Smooth muscle cell of the brain vasculature (primary cell): ENCODE data around the gene MIR17HG.
A peak's percentile ranks its signal among the peaks of the same experiment; 100 is the strongest.
"Not testable (repeated sequence)": the region's sequence is repeated elsewhere in the genome, so short reads cannot be mapped to it uniquely, and the experiment has no call there.

Experiments
- DNase-seq: peaks from one replicate; pipeline ENCODE4 v3.0.0-alpha.2; 2012; ENCODE audit warnings: low read depth, low spot score

The MIR17HG gene

GRCh38 chr13:91347996-91348905 lies 764 bp downstream of the MIR17HG start:
- no peak for DNase-seq

DNA sequence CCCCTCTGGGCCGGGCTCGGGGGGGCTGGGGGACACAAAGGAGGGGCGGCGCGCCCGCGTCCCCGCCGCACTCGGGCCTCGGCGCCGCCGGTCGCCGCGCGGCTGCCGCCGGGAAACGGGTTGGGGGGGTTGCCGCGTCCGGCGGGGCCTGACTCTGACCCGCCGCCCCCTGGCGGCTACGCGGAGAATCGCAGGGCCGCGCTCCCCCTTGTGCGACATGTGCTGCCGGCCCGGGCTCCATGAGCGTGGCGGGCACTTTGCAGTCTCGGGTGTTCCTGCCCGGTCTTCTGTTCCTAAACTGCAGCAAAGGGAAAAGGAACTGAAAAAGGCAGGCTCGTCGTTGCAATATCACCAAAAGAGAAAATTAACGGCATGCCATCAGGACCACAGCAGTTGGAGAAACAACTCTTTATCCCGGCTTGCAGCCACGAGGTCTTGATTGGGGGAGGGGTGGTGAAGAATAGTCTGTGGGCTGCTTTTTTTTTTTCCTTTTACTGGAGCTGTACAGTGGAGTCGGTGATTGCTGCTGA lies 1.5 kb downstream of the MIR17HG start:
- peak; percentile 72 for DNase-seq

- DNase-seq = no peak
Measured at GRCh38 chr13:91349992-91350911, 2.8 kb downstream of the MIR17HG start.

GRCh38 chr13:91351123-91351522 lies 3.6 kb downstream of the MIR17HG start:
- no peak for DNase-seq

DNA sequence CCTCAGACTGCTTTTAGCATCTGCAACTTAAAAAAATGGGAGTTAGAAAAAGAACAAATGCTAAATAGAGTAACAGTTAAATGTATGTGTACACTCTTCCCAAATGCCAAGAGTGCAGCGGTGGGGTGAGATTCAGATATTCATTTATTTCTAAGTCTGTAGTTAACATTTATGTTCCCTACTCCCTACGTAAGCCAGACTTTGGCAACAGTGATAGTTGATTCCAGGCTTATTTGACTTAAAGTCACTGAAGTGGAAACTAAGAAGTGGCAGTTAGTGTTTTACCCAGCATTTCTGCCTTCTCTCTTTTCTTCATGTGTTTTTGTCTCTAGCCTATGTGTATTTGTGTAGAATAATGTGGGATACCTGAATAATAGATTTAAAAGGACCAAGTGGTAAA lies 4.5 kb downstream of the MIR17HG start:
- DNase-seq = no peak

GRCh38 chr13:91352891-91353290 lies 5.4 kb downstream of the MIR17HG start:
- DNase-seq = not testable (repeated sequence)

DNA sequence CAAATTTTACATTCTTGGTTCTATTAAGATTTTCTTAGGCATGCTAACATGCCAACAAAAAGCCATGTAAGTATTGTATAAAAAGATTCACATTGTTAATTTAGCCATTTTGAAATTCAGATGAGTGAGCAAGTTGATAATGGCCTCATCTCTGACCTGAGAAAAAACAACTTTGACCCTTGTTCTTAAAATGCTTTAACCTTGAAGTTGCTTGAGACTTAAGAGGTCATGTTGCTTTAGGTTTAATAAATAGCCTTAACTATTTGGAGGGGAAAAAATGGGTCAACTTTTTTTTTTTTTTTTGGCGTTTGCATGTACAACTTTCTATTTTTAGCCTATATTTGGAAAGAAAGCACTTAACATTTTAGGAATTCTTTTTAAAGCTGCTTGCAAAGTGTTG lies 6.0 kb downstream of the MIR17HG start:
- no peak for DNase-seq

- no peak for DNase-seq
Measured at GRCh38 chr13:91355099-91355825, 7.8 kb downstream of the MIR17HG start.

DNA sequence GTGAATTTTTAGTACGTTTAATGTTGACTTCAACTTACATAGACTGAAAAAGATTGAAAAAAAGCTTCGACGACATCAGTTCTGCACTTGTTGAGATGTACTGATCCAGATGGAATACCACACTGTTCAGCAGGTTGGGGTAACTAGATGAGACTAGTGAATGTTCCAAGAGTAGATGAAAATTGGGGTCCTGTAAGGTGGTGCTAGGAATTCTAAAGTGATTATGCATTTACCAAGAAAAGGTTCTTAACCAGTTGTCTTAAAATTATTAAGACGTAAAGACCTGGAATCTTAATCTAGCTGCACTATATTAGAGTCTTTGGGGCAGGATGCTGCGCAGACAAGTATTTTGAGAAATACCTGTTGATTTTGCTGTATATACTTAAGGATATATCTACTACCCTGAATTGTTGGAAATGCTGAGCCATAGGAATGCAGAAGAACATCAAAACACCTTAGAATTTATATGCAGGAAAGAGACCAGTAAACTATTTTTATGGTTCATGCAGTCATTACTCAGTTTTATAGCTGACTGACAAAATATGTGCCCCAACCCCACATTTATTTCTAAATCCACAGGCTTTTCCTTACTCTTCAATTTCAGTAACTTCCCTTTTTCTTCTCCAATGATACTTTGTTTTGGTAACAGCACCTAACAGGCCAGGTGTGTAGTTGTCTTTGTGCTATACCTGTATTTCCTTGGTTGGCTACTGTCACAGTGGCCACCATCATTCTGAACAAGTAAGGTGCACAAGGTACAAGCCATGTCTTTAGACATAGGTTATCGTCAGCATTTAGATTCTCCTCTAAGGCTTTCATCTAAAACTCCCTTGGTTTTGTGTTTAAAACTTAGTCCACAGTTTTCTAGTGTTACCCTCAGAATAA lies 8.6 kb downstream of the MIR17HG start:
- DNase-seq = no peak

DNA sequence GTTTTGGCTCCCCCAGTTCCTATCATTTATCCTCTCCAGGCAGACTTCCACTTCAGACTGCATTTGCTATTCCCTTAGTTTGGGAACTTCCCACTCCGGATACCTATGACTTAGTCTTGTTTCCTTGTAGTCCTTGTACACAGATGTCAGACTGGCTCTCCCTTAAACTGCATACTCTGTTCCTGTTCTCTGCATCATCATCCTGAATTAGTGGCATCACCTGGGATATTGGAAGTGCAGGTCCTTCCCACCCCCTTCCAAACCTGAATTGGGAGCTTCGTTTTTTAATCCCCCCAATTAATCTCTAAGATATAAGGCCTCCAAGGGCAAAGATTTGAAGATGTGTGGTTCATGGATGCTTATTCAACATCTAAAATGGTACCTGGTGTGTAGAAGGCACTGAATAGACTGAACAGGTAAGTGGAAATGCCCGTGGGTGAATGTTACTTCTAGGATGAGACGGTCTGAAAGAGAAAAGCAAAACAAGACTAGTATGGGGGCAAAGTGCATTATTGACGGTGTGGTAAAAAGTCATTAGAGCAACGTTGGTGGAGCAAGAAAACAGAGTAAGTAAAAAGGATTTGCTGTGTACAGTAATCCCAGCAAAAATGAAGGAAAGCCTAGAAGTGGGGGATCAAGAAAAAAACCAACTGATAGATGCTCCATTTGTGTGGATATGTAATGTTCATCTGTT lies 9.6 kb downstream of the MIR17HG start:
- DNase-seq = no peak

DNA sequence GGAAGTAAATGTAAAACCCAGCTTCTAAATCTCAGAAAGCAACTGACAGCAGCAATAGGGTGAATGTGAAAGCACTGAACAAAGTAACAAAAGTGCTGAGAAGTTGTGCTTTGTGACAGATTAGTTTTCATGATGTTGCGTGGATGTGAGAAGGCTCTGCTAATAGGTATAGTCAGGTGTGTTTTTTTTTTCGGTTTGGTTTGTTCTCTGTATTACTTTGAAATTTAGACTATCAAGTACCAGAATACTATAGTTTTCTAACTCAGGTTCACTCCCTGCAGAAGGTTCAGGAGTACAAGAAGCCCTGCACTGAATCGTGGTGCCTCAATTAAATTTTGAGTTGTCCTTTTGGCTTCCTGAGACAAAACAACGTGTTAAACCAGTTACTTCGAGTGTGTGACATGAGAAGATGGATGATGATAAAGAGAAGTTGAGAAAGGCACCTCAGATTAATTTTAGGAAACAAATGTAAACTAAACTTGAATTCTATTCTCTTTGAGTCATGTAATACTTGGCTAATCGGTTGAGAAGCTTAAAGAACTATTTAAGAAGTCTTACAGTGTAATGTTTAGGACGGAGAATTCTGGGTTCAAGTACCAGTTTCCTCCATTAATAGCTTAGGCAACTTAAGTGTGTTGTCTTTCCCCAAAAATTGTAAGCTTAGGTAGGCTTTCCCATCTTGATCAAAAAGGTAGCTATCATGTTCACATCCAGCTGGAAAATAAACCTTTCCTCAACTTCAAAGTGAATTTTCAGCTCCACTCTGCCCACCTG lies 10.3 kb downstream of the MIR17HG start:
- no peak for DNase-seq

DNA sequence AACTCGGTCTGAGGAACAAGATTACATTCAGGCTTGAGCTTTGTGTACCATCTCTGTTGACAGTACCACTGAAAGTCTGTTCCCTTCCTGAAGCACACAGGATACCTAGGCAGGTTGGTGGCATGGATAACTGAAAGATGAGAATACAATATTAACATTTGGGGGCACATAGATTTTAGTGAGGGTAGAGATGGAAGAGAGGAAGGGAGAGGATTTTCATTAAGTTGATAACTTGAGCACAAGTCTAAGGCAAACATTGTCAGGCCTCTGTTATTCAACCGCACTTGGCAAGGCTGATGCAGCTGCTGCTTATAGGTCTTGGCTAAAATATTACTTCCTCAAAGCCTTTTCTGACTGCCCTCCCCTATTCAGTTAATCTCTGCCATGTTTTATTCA lies 10.9 kb downstream of the MIR17HG start:
- no peak for DNase-seq

- no peak for DNase-seq
Measured at GRCh38 chr13:91359111-91359510, 11.6 kb downstream of the MIR17HG start.

DNA sequence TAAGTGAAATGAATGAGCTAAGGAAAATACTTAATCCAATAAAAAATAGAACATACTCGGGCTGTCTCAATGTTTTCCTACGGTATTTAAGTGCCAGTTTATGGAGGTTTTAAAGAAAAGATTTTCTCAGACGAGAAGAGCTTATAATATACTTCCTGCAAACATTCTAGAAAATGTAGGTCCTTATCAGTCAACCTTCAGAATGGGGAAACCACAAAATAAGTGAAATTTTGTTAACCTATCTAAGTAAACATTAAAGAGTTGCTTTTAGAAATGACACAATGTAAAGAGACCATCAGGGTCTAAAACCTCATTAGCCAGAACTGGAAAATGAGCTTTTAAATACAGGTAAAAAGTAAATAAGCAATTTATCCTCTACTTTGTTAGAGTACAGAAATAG lies 12.1 kb downstream of the MIR17HG start:
- no peak for DNase-seq

- DNase-seq = no peak
Measured at GRCh38 chr13:91360246-91360751, 12.8 kb downstream of the MIR17HG start.

DNA sequence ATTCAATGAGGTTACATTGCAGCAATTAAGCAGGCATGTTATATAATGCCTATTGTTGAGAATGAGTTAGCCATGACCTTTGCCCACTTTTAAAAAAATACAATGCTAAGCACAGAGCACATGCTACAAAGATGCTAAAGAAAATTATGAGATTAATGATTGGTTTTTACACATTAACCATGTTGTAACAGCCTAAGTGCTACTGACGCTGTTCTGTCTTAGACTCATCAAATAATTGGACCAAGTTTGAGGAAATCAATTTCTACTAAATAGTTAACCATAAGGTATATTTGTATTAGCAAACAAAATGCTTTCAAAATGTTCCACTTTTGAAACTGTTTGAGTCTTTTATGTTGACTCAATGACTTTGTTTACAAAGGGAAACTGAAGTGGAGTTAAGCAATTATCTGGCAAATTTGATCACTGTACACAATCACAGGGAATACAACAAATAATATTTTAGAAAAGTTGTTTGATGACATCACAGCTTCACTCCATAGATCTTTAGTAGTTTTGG lies 14.3 kb downstream of the MIR17HG start:
- no peak for DNase-seq

DNA sequence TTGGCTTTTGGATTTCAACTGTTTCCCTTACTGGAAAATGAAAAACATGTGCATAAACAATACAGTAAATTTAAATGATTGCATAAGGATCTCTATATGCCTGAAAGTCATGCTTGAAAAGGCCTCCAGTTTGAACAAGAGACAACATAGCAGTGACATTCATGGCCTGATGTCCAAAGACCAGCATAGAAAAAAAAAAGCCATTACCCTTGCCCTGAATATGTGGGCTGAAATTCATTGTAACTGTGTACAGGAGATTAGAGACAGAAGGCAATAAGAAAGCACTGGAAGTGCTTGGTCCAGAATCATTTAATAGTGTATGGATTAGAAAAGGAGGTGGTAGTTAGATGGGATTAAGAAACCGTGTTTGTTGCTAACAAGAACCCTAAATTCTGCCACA lies 15.4 kb downstream of the MIR17HG start:
- no peak for DNase-seq

GRCh38 chr13:91368101-91368500 lies 20.6 kb downstream of the MIR17HG start:
- no peak for DNase-seq
